ENCODE results near the gene FOXR1.

Gene FOXR1

GRCh38 chr11:118971646-118972045 lies at the start of gene FOXR1:
Gene FOXR1 (plus strand): TSS chr11:118971761. CDS start chr11:118971932, 171 bp downstream.
- DNase-seq (ENCODE audit: low spot score): no peak

DNA sequence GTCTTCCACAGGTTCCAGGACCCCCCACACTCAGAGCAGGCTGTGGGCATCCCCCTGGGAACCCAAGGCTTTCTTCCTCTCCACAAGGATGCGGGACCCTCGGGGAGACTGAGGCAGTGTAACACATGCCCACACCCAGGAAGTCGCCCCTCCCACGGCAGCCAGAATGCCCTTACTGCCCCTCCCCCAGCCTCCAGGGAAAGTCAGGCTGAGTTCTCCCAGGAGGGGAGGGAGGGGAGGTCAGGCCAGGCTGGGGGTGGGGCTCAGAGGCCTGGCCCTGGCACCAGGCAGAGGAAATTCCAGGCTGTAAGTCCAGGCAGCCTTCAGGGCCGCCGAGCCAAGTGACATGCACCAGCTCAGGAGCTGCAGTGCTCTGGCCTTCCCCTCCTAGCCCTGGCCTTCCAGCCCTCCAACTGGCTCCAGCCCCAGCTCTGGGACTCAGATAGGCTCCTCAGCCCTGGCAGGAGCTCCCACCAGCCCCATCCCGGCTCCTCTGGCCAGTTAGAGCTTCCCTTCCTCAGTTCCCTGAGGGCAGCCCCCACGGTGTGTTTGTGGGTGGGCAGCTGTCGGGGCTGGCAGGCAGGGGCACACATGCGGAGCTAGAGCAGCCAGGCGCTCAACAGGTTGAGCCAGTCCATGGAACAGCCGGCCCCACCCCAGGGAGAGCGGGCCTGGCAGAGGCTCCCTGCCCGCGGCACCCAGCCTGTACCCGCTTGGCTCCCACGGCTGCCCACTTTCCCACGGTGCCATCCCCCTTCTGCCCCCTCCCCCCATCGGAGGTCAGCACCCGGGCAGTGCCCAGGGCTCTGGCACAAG lies 49.4 kb upstream of the FOXR1 start:
- DNase-seq (ENCODE audit: low spot score): no peak

DNA sequence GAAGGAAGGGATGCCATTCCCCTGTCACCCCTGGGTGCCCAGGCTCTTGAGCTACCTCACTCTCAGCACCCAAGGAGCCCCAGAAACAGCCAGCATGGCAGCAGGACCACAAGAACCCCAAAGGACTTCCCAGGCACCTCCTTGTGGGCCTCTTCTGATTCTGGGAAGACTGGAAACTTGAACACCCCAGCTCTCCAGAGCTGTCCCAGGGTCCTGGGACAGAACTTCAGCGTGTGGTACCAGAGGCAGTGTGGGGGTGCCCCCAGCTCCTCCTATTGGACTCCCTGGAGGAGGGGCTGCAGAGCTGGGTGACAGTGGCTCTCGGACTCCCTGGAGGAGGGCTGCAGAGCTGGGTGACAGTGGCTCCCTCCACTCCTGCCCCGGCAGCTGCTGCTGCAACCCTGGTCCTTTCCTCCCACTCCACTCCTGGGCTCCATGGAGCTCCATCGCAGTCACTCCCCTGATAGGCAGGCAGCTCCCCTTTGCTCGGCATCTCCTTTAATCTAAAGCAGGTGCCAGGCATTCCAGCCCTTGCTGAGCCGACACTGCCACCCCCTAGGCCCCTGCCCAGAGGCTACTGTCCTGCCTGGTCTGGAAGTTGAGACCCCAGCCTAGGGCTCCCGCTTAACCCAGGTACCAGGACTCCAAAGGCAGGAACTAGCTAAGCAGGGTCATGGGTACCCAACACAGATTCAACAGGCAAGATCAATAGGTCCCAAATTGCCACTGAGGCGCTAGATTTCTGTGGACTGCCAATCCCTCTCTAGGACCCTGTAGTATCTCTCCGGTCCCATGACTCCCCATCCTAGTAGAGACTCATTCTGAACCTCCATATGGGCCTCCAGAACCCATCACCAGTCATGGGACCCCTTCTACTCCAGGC lies 48.6 kb upstream of the FOXR1 start:
- DNase-seq (ENCODE audit: low spot score): no peak

DNA sequence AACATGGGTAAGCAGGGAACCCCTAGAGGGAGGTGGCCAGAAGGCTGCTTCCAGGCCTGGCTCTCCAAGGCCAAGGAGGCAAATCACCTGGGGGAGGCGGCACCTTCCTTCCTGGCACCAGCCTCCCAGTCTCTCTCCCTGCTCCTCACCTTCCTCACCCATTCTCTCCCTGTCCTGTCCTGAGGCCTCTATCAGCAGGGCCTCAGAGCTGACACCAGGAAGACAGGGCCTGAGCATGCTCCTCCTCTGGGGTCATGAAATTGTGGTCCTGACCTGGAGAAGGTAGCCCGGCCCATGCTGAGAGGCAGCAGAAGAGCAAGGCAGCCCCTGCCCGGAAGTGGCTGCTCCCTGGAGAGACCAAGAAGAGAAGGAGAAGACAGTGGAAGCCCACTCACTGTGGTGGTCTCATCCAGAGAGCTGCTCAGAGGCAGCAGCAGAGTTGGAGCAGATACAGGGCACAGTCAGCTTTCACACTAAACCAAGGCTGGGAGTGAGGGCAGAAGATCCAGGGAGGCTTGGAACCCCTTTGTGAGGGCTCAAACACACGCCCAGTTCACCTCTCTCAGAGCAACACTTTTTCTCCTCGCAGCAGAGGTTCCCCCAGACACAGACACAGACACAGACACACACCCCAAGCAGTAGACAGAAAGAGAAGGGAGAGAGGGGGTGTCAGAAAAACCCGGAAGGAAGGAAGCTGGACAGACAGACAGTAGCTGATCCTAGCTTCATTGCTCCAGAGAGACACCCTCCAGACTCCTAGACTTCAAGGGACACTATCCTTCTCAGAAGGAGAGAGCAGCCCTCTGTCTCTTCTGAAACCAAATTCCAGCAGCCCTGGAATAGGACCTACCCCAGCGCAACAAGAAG lies 47.6 kb upstream of the FOXR1 start:
- DNase-seq (ENCODE audit: low spot score): no peak

DNA sequence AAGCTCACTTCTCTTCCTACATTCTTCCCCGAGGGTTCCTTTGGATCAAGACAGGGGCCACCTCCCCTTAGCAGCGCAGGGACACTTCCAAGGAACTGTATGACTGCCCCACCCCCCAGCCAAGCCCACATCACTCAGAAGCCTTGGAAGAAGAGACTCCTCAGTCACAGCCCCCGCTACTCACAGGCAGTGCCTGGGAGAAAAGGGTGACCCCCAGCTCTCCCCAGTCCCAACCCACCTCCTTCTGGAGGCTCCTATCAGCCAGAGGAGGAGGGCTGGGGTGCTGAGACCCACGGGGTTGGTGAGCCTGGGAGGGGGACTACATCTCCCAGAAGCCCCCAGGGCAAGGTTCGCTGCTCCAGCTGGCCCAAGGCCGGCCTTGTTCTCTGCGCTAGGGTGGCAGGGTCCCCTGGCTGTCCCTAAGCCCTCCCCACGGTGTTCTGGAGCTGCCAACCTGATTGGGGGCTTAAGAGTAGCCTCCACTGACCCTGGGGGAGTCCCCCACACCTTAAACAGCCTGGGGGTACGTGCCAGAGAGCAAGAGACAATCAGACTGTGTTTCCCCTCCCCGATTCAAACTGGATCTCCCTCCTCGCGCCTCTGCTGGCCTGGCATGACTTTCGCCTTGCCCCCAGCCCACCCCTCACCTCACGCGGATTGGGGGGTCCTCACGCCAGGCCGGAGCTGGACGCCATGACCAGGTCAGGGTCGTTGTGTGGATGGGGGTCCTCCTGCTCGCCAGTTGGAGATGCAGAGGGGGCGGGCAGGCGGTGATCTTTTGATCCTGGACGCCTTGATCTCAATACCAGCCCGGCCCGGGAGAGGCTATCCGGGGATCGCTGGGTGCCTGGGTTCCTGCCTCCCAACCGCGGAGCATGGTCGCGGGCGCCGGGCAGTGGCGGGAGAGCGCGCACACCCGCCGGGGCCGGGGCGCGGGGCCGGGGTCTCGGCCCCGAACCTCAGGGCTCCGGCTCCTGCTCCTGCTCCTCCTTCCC lies 46.7 kb upstream of the FOXR1 start:
- no peak for DNase-seq (ENCODE audit: low spot score)

DNA sequence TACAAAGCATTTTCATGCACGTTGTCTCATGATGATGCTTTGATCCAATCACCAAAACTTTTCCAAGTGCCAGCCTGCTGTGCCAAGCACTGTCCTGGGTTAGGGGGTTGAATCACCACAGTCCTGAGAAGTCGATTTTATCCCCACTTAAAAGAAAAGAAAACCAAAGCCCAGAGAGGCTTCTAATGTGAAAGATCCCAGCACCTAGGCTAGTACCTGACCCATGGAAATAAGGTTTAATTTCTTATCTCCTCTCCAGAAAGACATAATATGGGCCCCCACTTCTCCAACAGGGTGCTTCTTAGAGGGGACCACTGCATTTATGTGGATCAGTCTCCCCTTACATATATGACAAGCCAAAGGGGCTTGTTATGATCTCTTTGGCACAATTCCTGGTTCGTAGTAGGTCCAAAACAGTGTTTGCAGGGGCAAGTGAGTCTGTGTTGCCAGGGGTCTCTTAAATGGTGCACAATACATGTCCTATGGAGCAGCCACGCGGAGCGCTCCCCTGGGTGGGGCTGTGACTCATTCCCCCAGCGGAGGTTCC lies 43.9 kb upstream of the FOXR1 start:
- no peak for DNase-seq (ENCODE audit: low spot score)

DNA sequence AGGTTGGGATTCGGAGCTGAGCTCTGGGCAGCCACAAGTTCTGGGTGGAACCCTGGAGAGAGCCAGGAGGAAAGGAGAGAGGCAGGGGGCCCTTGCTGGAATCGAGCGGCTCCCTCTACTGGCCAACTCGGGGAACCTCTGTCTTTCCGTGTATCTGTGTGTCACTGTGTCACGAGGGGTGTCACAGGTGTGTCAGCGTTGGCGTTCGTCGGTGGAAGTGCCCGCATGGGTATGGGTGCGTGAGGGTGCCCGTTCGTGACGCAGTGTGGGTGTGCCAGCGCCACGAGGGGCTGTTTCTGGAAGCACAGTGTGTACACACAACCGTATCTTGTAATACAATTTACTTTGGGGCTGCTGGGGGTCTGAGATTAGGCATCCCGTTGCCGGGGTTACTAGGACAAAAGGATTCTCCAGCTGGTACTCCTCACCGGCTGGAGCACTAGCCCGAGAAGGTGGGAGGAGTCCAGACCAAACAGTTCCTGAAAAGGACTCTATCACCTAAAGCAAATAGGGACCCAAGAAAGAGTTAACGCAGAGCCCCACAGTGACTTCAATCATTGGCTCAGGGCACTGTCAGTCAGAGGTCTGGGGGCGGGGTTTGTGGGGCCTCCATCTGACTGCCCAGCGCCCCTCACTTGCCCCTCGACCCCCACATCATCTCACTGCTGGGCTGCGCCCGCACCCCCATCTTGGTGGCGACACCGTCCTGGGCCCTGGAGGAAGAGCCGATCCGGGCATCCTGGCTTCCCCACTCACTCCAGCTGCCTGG lies 43.3 kb upstream of the FOXR1 start:
- peak; percentile 93 for DNase-seq (ENCODE audit: low spot score)

DNA sequence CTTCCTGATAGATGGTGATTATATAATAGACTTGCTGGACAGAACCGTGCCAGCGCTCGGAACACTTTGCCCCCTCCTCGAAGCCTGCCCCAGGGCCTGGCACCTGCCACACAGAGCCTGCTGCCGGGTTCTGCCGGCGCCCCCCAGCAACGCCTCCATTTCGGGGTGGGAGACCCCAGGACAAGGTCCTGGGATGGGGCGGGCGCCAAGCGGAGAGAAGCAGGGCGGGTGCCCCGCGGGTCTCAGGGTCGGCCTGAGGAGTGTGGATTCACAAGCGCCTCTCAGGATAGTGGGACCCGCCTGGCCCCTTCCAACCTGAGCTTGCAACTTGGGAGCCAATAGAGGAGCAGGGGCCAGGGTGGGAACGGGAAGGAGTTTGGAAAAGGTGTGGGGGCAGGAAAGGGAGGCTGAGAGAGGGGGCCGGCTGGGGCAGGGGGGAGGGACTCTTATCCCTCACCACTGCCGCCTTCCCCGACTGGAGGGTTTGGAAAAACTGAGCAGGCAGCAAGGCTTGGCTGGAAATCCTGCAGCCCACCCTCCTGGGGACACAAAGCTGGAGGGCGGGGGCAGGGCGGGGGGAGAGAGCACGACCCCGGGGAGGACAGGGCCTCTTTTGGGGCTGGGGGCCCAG lies 42.6 kb upstream of the FOXR1 start:
- no peak for DNase-seq (ENCODE audit: low spot score)

DNA sequence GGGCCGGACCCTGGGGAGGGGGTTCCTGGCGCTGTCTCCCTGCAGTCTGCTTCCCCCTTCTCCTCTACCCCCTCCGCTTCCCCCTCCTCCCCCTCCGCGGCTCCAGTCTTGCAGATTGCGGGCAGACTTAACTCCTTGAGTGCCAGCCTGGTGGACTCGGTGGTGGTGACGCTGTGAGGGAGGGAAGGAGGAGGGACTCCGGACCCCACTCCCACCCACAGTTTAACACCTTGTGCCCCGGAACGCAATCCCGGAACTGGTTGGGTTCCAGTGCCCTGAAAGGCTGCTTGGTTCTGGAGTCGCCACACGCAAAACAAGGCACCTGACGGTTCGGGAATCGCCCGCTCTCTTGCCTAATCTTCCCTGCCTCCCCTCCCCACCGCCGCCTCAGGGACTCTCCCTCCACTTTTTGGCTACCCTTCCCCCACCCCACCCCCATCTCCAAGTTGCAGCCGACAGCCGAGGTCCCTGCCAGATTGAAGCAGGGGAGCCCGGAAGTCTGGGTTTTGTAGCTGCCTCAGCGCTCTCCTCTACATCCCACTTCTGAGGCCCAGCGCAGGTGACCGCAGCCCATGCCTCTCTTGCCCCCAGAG lies 42.0 kb upstream of the FOXR1 start:
- no peak for DNase-seq (ENCODE audit: low spot score)

DNA sequence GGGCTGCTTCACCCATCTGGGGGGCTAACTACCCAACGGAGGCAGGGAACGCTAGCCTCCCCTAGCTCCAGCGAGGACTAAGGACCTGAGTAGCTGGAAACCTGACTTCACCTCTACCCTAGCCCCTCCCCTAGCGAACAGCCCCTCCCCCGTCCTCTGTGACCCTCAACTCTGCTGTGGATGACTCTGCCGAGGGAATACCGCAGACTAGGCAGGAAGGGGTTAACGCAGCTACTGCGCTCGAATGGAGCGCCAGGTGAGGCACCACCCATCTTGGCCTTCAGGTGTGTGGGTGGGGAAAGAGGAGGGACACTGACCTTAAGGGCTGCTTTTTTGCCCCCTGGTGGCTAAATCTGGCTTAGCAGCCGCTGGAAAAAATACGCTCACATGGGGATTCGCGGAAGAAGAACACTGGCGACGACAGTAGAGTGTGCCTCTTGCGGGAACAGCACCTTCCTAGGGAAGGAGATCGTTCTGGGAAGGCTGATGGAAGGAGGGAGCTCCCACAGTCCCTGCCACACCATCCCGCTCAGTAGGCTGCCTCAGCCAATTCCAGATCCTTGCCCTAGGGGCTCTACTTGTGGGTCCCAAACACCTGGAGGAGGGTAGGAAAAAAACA lies 41.4 kb upstream of the FOXR1 start:
- no peak for DNase-seq (ENCODE audit: low spot score)

DNA sequence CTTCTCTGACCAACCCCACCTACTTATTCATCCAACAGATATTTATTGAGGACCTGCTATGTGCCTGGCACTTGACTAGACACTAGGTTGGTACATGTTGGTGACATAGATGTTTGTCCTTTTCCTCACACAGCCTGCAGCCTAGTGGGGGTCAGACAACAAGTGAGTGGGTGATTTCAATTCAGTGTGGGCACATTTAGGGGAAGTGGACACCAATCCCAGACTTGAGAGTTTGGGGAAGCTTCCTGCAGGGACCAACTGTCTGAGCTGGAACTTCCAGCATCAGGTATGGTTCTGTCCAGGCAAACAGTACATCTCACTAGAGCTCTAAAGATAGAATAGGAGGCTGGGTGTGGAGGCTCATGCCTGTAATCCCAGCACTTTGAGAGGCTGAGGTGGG lies 40.0 kb upstream of the FOXR1 start:
- DNase-seq (ENCODE audit: low spot score): no peak

- no peak for DNase-seq (ENCODE audit: low spot score)
These were observed 38.1 kb upstream of the FOXR1 start for GRCh38 chr11:118933486-118933885.

DNA sequence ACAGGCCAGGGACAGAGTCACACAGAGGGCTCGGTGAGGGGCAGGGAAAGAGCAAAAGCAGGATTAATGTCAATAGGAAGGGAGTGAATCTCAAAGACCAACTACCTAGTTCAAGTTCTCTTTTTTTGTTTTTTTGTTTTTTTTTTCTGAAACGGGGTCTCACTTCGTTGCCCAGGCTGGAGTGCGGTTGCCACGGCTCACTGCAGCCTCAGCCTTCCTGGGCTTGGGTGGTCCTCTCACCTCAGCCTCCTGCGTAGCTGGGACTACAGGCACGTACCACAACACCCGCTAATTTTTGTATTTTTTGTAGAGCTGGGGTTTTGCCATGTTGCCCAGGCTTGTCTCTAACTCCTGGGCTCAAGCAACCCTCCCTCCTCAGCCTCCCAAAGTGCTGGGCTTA lies 36.2 kb upstream of the FOXR1 start:
- DNase-seq (ENCODE audit: low spot score): no peak

DNA sequence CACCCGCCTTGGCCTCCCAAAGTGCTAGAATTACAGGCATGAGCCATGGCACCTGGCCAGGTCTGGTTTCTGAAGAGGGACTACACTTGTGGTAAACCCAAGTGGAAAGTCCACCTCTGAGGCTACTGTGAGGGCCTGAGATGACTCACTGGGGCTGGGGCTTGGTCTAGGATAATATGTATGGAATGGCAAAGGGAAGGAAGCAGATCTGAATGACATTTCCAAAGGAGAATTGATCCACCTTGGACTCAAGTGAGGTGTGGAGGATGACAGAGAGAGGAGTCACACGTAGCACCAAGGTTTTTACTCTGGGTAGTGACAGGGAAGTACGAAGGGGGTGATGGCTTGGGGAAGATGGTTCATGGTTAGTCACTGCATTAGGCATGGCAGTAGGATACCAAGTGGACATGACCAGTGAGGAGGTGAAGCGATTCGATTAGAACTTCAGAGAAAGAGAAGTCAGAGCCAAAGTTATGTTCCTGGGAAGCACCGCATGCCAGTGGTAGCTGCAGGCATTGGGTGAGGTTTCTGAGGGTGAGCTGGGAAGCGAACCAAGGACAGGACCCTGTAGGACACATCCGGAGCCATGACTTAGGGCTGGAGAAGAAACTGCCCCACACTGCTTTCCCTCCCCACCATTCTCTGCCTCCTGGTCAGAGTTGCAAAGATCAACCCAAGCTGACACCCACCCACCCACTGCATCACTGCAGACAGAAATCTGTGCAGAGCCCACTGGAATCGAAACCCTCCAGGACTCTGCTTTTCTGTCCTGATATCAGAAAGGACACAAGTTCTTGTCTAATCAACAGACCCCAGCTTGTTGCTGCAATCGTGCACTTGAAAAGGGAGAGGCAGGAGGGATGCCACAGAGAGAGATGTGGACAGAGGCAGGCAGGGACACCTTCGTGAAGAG lies 32.8 kb upstream of the FOXR1 start:
- no peak for DNase-seq (ENCODE audit: low spot score)

DNA sequence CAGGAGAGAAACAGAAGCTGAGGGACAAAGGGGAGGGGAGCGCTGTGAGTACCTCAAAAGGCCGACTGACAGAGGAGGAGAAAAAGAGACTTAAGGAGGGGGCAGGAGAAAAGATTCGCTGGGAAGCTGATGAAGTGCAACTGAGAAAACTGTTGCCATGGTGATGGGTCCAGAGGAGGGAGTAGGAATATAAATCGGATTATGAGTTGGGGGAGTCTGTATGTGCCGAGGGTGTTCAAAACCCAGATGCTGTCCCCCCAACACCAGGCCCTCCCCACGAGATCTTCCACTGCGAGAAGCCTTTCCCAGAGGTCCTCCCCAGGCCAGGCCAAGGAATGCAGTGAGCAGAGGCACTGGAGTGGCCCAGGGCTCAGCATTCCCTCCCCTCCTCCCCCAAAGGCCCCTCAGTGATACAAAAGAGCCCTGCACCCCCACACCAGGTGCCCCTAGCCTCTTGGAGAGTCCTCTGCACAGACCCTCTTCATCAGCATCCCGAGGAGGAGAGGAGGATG lies 32.1 kb upstream of the FOXR1 start:
- DNase-seq (ENCODE audit: low spot score): no peak

DNA sequence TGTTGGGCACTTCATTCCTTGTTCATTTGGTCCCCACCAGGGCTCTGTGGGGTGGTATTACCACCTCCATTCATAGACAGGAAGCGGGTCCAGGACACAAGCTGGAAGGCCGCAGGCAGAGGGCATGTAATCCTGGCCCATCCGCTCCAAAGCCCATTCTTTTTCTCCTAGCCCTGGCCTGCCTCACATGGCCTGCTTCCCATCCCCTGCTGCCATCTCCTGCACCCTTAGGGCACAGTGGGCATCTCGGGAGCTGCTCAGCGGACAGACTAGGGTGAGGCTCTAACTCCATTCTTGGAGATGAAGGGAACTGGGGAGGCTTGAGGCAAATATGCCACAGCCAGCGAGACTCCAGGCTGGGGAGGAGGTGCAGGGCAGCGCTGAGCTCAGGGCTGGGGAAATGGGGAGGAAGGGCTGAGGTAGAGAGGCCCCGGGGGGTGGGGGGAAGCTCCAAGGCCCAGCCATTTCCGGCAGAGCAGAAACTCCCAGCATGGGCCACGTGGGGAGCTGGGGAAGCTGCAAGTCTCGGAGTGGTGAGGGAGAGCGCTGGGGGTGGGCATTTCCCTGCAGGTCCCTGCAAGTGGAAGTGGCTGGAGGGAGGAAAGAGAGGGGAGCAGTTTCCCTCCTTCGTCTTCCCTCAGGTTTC lies 31.5 kb upstream of the FOXR1 start:
- DNase-seq (ENCODE audit: low spot score): no peak

GRCh38 chr11:118947091-118947490 lies 24.5 kb upstream of the FOXR1 start:
- no peak for DNase-seq (ENCODE audit: low spot score)
